Smooth muscle cell (in vitro differentiated cells): ENCODE data around the gene RIN1. TPM values are rescaled to one million over a fixed set of nuclear protein-coding genes. Genes with fewer than 3 reads are reported as not detected.

Experiments used
- DNase-seq: peaks from one replicate; lab custom pipeline; 2025; ENCODE audit not compliant: unreplicated experiment; lab: John Stamatoyannopoulos, UW
- H2AFZ ChIP-seq: fragments of 200-600 bp; sonication (generic); 2 replicates; pipeline ENCODE4 v1.6.0; 2016; ENCODE audit warnings: antibody characterized with exemption, low read depth, mild to moderate bottlenecking
- H3F3A ChIP-seq: fragments of 200-600 bp; sonication (generic); 2 replicates; pipeline ENCODE4 v1.6.0; 2017; ENCODE audit warnings: antibody characterized with exemption, low read depth
- H3K27ac ChIP-seq: fragments of 200-600 bp; sonication (generic); 2 replicates; pipeline ENCODE4 v1.5.1; 2016; ENCODE audit warnings: low read depth, mild to moderate bottlenecking
- H3K27me3 ChIP-seq: fragments of 200-600 bp; sonication (generic); 2 replicates; pipeline ENCODE4 v1.6.1; 2016; ENCODE audit warnings: low read depth, mild to moderate bottlenecking
- H3K36me3 ChIP-seq: fragments of 200-600 bp; sonication (generic); 2 replicates; pipeline ENCODE4 v1.5.1; 2016; ENCODE audit warnings: low read depth
- H3K4me1 ChIP-seq: fragments of 200-600 bp; sonication (generic); 2 replicates; pipeline ENCODE4 v1.5.1; 2016; ENCODE audit warnings: low read depth
- H3K4me2 ChIP-seq: fragments of 200-600 bp; sonication (generic); 2 replicates; pipeline ENCODE4 v1.6.0; 2016; ENCODE audit warnings: mild to moderate bottlenecking
- H3K4me3 ChIP-seq: fragments of 200-600 bp; sonication (generic); 2 replicates; pipeline ENCODE4 v1.5.1; 2016; ENCODE audit warnings: mild to moderate bottlenecking
- H3K79me2 ChIP-seq: fragments of 200-600 bp; sonication (generic); 2 replicates; pipeline ENCODE4 v1.6.0; 2016; ENCODE audit warnings: low read depth, mild to moderate bottlenecking
- H3K9ac ChIP-seq: fragments of 200-600 bp; sonication (generic); 2 replicates; pipeline ENCODE4 v1.6.0; 2016; ENCODE audit warnings: low read depth
- H3K9me3 ChIP-seq: fragments of 200-600 bp; sonication (generic); replicated peaks from 2 replicates; pipeline ENCODE4 v1.5.1; 2016; ENCODE audit warnings: low read depth
- H4K20me1 ChIP-seq: fragments of 200-600 bp; sonication (generic); 2 replicates; pipeline ENCODE4 v1.6.0; 2016; ENCODE audit warnings: low read depth
- CTCF ChIP-seq: fragments of 200-600 bp; sonication (generic); IDR thresholded peaks from 2 replicates; pipeline ENCODE4 v1.5.1; 2017; ENCODE audit warnings: borderline replicate concordance, mild to moderate bottlenecking, antibody characterized with exemption; ENCODE audit not compliant: insufficient read depth, poor library complexity, severe bottlenecking
- WGBS: methylation state at CpG from one replicate; pipeline ENCODE4 v1.1.7; 2016; ENCODE audit warnings: low lambda C conversion rate; 5-methylcytosine and 5-hydroxymethylcytosine counted together
- polyA plus RNA-seq: library from polyadenylated mRNA; unstranded; fragments of >200 nt; fragmentation: Nextera tagmentation; extraction: Ambion mirVana; gene quantifications from 2 replicates; pipeline ENCODE4 v1.2.1, GENCODE V29; 2016
- total RNA-seq: library from RNA; depleted of rRNA; stranded (reverse); fragments of >200 nt; gene quantifications from 2 replicates; pipeline ENCODE4 v1.2.3, GENCODE V29; 2014

The RIN1 gene
- total and polyA plus RNA-seq, 2 experiments from 2014 or later, result 15.3 to 18.0 TPM

DNA sequence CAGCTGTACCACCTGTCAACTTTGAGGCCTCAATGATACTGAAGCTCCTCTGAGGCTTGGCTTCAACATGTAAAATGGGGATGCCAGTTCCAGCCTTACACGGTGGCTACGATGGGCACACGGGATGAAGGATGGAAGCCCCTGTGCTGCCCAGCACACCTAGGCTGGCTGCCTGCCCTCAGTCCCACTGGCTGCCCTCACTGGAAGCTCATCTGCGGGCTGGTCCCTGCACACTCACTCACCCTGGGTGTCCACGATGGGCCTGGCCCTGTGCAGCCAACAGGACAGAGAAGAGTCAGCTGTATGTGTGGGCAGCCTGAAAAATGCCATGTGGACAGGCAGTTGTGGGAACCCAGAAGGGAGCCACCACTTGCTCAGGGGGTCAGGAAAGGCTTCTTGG lies 49.5 kb downstream of the RIN1 start:
- H4K20me1 ChIP-seq, result peaks cover 59% of the 10 kb centered on the region
- H3K27ac ChIP-seq, result no peak overlapping the region
- no peaks in the 10 kb centered on the region for H3K9me3 ChIP-seq
- no peaks in the 10 kb centered on the region for H3K36me3 ChIP-seq
- DNase-seq, result no peak
- no peak overlapping the region for H3K4me3 ChIP-seq
- no peak overlapping the region for H3K9ac ChIP-seq
- H3F3A ChIP-seq, result no peaks in the 10 kb centered on the region
- peaks cover 13% of the 10 kb centered on the region for H3K27me3 ChIP-seq
- no peak overlapping the region for H3K4me2 ChIP-seq
- peaks cover 35% of the 10 kb centered on the region for H3K79me2 ChIP-seq
- TF ChIP-seq CTCF, result no peak
- no peak overlapping the region for H2AFZ ChIP-seq
- H3K4me1 ChIP-seq, result peaks cover 20% of the 10 kb centered on the region
- WGBS, result 90% methylated on average over 5 of the region's 5 CpGs

- Histone ChIP-seq H3K4me2 (no peak overlapping the region), H4K20me1 (peaks cover 60% of the 10 kb centered on the region), H3F3A (no peaks in the 10 kb centered on the region), H3K9me3 (no peaks in the 10 kb centered on the region), H3K4me1 (peaks cover 20% of the 10 kb centered on the region), H3K9ac (no peak overlapping the region), H3K27ac (no peak overlapping the region), H3K79me2 (peaks cover 35% of the 10 kb centered on the region), H2AFZ (no peak overlapping the region), H3K36me3 (no peaks in the 10 kb centered on the region), H3K27me3 (peaks cover 1% of the 10 kb centered on the region), H3K4me3 (no peak overlapping the region)
- WGBS, result 97% methylated on average over 13 of the region's 13 CpGs
- no peak for TF ChIP-seq CTCF
- DNase-seq, result no peak
Observed at GRCh38 chr11:66285250-66285947, 50.8 kb downstream of the RIN1 start.

- no peak for DNase-seq
- Histone ChIP-seq H3K36me3 (no peaks in the 10 kb centered on the region), H3K4me1 (peaks cover 14% of the 10 kb centered on the region), H3K27me3 (no peaks in the 10 kb centered on the region), H3K27ac (no peak overlapping the region), H3K4me2 (no peak overlapping the region), H3K79me2 (peaks cover 35% of the 10 kb centered on the region), H3K9me3 (no peaks in the 10 kb centered on the region), H2AFZ (no peak overlapping the region), H4K20me1 (peaks cover 53% of the 10 kb centered on the region), H3F3A (no peaks in the 10 kb centered on the region), H3K4me3 (no peak overlapping the region), H3K9ac (no peak overlapping the region)
- no peak for TF ChIP-seq CTCF
- WGBS, result 97% methylated on average over 16 of the region's 16 CpGs
Observed at GRCh38 chr11:66284526-66285078, 51.6 kb downstream of the RIN1 start.
